Ovary (tissue), 3 donors: ENCODE results near the gene CCDC34.

Experiments used
- EP300 ChIP-seq: sonication (generic); formaldehyde crosslinking; IDR thresholded peaks from one replicate; pipeline ENCODE4 v1.6.1; 2017; ENCODE audit warnings: antibody characterized with exemption
- POLR2A ChIP-seq: fragments of 450-650 bp; IDR thresholded peaks from one replicate; pipeline ENCODE4 v1.6.1; 2017; ENCODE audit warnings: antibody characterized with exemption, mild to moderate bottlenecking, moderate library complexity
- TF ChIP-seq, protein P1 (sequence below), 3 donors: fragments of 450-650 bp in 2 of 3; fragments of 200-600 bp in 1 of 3; IDR thresholded peaks; one replicate each; pipeline versions ENCODE4 v1.5.1 to v1.8.0; 2016 to 2022; ENCODE audit warnings: antibody characterized with exemption in 3 of 3, mild to moderate bottlenecking in 1 of 3
- donor health status: DM: no; HTN: no; CAD: no.

- TF ChIP-seq, protein P1, sequence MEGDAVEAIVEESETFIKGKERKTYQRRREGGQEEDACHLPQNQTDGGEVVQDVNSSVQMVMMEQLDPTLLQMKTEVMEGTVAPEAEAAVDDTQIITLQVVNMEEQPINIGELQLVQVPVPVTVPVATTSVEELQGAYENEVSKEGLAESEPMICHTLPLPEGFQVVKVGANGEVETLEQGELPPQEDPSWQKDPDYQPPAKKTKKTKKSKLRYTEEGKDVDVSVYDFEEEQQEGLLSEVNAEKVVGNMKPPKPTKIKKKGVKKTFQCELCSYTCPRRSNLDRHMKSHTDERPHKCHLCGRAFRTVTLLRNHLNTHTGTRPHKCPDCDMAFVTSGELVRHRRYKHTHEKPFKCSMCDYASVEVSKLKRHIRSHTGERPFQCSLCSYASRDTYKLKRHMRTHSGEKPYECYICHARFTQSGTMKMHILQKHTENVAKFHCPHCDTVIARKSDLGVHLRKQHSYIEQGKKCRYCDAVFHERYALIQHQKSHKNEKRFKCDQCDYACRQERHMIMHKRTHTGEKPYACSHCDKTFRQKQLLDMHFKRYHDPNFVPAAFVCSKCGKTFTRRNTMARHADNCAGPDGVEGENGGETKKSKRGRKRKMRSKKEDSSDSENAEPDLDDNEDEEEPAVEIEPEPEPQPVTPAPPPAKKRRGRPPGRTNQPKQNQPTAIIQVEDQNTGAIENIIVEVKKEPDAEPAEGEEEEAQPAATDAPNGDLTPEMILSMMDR (IDR thresholded peaks at IDR 0.05): no peak
- TF ChIP-seq POLR2A: no peak
- no peak for TF ChIP-seq EP300
These were observed 45.3 kb downstream of the CCDC34 start for GRCh38 chr11:27317751-27318150.
